ENCODE results near the gene APBB2. TPM values are rescaled to one million over a fixed set of nuclear protein-coding genes. Genes with fewer than 3 reads are reported as not detected.

Gene APBB2
- total and polyA plus RNA-seq, 2 of the 4 experiments (the other 2 are of a cell fraction) = 47.9 to 75.5 TPM

GRCh38 chr4:40924793-40925117 is 289.6 kb downstream of the APBB2 start:
- H3K4ac ChIP-seq (ENCODE audit: low read depth, low read length) = no peak overlapping the region
- no peak overlapping the region for H3K18ac ChIP-seq (ENCODE audit: low read depth, low read length)
- H2BK15ac ChIP-seq (ENCODE audit: low read depth, low read length) = no peak overlapping the region
- no TSS peak for BruUV-seq (replicated peaks)
- H2BK120ac ChIP-seq (ENCODE audit: low read depth, low read length) = no peak overlapping the region
- ChIA-PET CTCF (interaction anchor here (0.6 to 2.1 kb wide), 15 partner anchors 9 to 298 kb away, joined by 3 to 11 read pairs (median 4); partner anchors contain the start of gene APBB2), POLR2A (ENCODE audit: unreplicated experiment) (interaction anchor here (1.4 kb wide), 1 partner anchor 332 kb away, joined by 4 read pairs; the partner anchor contains the start of gene UCHL1)
- in situ Hi-C loops (cut with MboI; ENCODE audit: low sequenced_read_pairs) = loop anchor here (5.0 to 25.0 kb wide), 2 partner anchors 293 to 738 kb away; no protein-coding TSS in a partner anchor
- no peak overlapping the region for H3K27ac ChIP-seq (ENCODE audit: insufficient read depth, low read length)
- peaks cover 0 to 4% of the 10 kb centered on the region in 2 experiments; a peak in 1 of 4 replicates for H3K79me1 ChIP-seq (ENCODE audit: low read depth in 1 of 2, low read length in 2 of 2)
- no peak overlapping the region for H3K23ac ChIP-seq (ENCODE audit: low read depth, low read length)
- H2BK20ac ChIP-seq (ENCODE audit: low read depth, low read length) = no peak overlapping the region
- TF ChIP-seq CEBPB (IDR thresholded peaks at IDR 0.05; ENCODE audit: low read depth, low read length) (no peak), BHLHE40 (IDR thresholded peaks at IDR 0.05; ENCODE audit: low read depth, low read length) (no peak), ELK1 (IDR thresholded peaks at IDR 0.05; ENCODE audit: borderline replicate concordance, low read depth, low read length) (no peak), RAD21 (IDR thresholded peaks at IDR 0.05; ENCODE audit: low read length) (no peak), RFX5 (IDR thresholded peaks at IDR 0.05; ENCODE audit: low read depth, low read length) (no peak), FOS (IDR thresholded peaks at IDR 0.05; ENCODE audit: low read depth, low read length) (no peak)
- H3K4me3 ChIP-seq (ENCODE audit: insufficient read depth, low read depth, low read length) = no peak overlapping the region
- H3K27me3 ChIP-seq (ENCODE audit: control insufficient read depth, insufficient read depth, low read length) = no peaks in the 10 kb centered on the region
- H2AFZ ChIP-seq (replicated peaks; ENCODE audit: low read length, poor library complexity) = no peak overlapping the region
- no peak overlapping the region for H3K14ac ChIP-seq (replicated peaks; ENCODE audit: low read depth, low read length)
- H3K36me3 ChIP-seq (ENCODE audit: control insufficient read depth, insufficient read depth, low read length) = no peaks in the 10 kb centered on the region
- dilution Hi-C loops (cut with HindIII; ENCODE audit: low sequenced_read_pairs, unreplicated experiment) = no loop called here
- no peak overlapping the region for H2BK5ac ChIP-seq (ENCODE audit: low read depth, low read length, poor library complexity, severe bottlenecking)
- H2AK5ac ChIP-seq (ENCODE audit: low read depth, low read length) = no peak overlapping the region
- WGBS, 2 experiments (ENCODE audit: extremely low coverage in 2 of 2, insufficient read length in 1 of 2) = 0% methylated on average over 1 of the region's 6 CpGs; no CpG with 5 or more reads in 1 of the 2 experiments
- H3K9me1 ChIP-seq (ENCODE audit: insufficient read depth, low read length) = peaks cover 4% of the 10 kb centered on the region; the same call in 1 of the 2 replicates
- H4K5ac ChIP-seq (ENCODE audit: low read depth, low read length) = no peak overlapping the region
- DNase-seq = no peak
- H3K4me1 ChIP-seq (ENCODE audit: control insufficient read depth, insufficient read depth, low read length) = no peaks in the 10 kb centered on the region
- no peak overlapping the region for H3K4me2 ChIP-seq (ENCODE audit: low read depth, low read length)
- H4K91ac ChIP-seq (ENCODE audit: insufficient read depth, low read depth, low read length) = no peak overlapping the region
- no peaks in the 10 kb centered on the region for H3K9me3 ChIP-seq (ENCODE audit: control insufficient read depth, insufficient read depth, low read length)
- no peak for ATAC-seq (ENCODE audit: low read depth)
- no peak overlapping the region for H2AK9ac ChIP-seq (replicated peaks; ENCODE audit: low read depth, low read length, poor library complexity)
- intact Hi-C loops (cut with micrococcal nuclease) = loop anchor here (1.0 to 10.0 kb wide), 3 partner anchors 16 to 720 kb away; no protein-coding TSS in a partner anchor
- no peak overlapping the region for H3K9ac ChIP-seq (ENCODE audit: low read depth, low read length)
- no peaks in the 10 kb centered on the region for H4K20me1 ChIP-seq (ENCODE audit: insufficient read depth, low read length)
- H4K8ac ChIP-seq (ENCODE audit: low read depth in 2 of 2, low read length in 2 of 2) = no peak overlapping the region; a peak in 1 of 4 replicates
- no peak overlapping the region for H3K56ac ChIP-seq (ENCODE audit: extremely low read depth, insufficient read depth, low read length)

Data from IMR-90 (cell line).